WTC11 (cell line): ENCODE results near the gene PIGO. TPM values are rescaled to one million over a fixed set of nuclear protein-coding genes. Genes with fewer than 3 reads are reported as not detected.

Source experiments
- ATAC-seq: fragments of 200-7000 bp; cut with Tn5 transposase; 2 replicates; pipeline ENCODE4 v1.10.0; 2021; ENCODE audit warnings: mild to moderate bottlenecking, moderate library complexity
- CTCF ChIA-PET: fragments of 300-600 bp; sonication (Branson Sonifier 250); formaldehyde crosslinking; loops from one replicate; lab custom pipeline; 2021; ENCODE audit warnings: antibody characterized with exemption; lab: Charles Lee
- POLR2A ChIA-PET: fragments of 350-600 bp; sonication (Branson Sonifier 250); formaldehyde crosslinking; loops from one replicate; lab custom pipeline; 2021; ENCODE audit warnings: antibody characterized with exemption; lab: Charles Lee
- DNase-seq: peaks from one replicate; pipeline ENCODE4 v3.0.0; 2021; ENCODE audit warnings: low spot score
- H3K27ac Mint-ChIP-seq: 2 replicates; pipeline ENCODE4 v1.8.0; 2021; ENCODE audit warnings: mixed read lengths
- H3K27me3 Mint-ChIP-seq: 2 replicates; pipeline ENCODE4 v1.8.0; 2021; ENCODE audit warnings: low read depth, mild to moderate bottlenecking, moderate library complexity, mixed read lengths
- H3K36me3 Mint-ChIP-seq: 2 replicates; pipeline ENCODE4 v1.8.0; 2021; ENCODE audit warnings: mixed read lengths
- H3K4me1 Mint-ChIP-seq: 2 replicates; pipeline ENCODE4 v1.8.0; 2022; ENCODE audit warnings: mixed read lengths
- H3K4me3 Mint-ChIP-seq: 2 replicates; pipeline ENCODE4 v1.8.0; 2021; ENCODE audit warnings: mild to moderate bottlenecking, moderate library complexity, mixed read lengths
- H3K9me3 Mint-ChIP-seq: 2 replicates; pipeline ENCODE4 v1.8.0; 2021; ENCODE audit warnings: mixed read lengths
- ATF1 ChIP-seq: sonication (generic); formaldehyde crosslinking; IDR thresholded peaks from 2 replicates; pipeline ENCODE4 v1.8.1; 2023; ENCODE audit warnings: mild to moderate bottlenecking, moderate library complexity, missing genetic modification reagents
- ERG ChIP-seq: fragments of 250-450 bp; sonication (Bioruptor Pico); IDR thresholded peaks from 2 replicates; pipeline ENCODE4 v1.8.0; 2021; ENCODE audit warnings: mild to moderate bottlenecking
- ESRRA ChIP-seq: sonication (generic); formaldehyde crosslinking; IDR thresholded peaks from 2 replicates; pipeline ENCODE4 v1.8.1; 2022; ENCODE audit warnings: mild to moderate bottlenecking, missing genetic modification reagents, borderline replicate concordance
- ETV6 ChIP-seq: sonication (generic); formaldehyde crosslinking; IDR thresholded peaks from 2 replicates; pipeline ENCODE4 v1.8.1; 2022; ENCODE audit warnings: mild to moderate bottlenecking, missing genetic modification reagents
- FOXJ3 ChIP-seq: sonication (generic); formaldehyde crosslinking; IDR thresholded peaks from 2 replicates; pipeline ENCODE4 v1.9.0; 2021; ENCODE audit warnings: missing genetic modification reagents, mild to moderate bottlenecking, borderline replicate concordance
- IRF1 ChIP-seq: sonication (generic); formaldehyde crosslinking; IDR thresholded peaks from 2 replicates; pipeline ENCODE4 v1.8.0; 2023; ENCODE audit warnings: missing genetic modification reagents
- JUN ChIP-seq: sonication (generic); formaldehyde crosslinking; IDR thresholded peaks from 2 replicates; pipeline ENCODE4 v1.8.0; 2023; ENCODE audit warnings: mild to moderate bottlenecking, missing genetic modification reagents
- MXD4 ChIP-seq: fragments of 250-450 bp; sonication (Bioruptor Pico); IDR thresholded peaks from 2 replicates; pipeline ENCODE4 v1.8.0; 2021; ENCODE audit warnings: mild to moderate bottlenecking, moderate library complexity, borderline replicate concordance
- NFE2L1 ChIP-seq: sonication (generic); formaldehyde crosslinking; IDR thresholded peaks from 2 replicates; pipeline ENCODE4 v1.8.1; 2023; ENCODE audit warnings: missing genetic modification reagents
- NR3C1 ChIP-seq: sonication (generic); formaldehyde crosslinking; conservative IDR thresholded peaks from 2 replicates; pipeline ENCODE4 v1.8.1; 2023; ENCODE audit warnings: low read depth, mild to moderate bottlenecking, missing genetic modification reagents
- SMAD3 ChIP-seq: sonication (generic); formaldehyde crosslinking; IDR thresholded peaks from 2 replicates; pipeline ENCODE4 v1.8.0; 2022; ENCODE audit warnings: missing genetic modification reagents, mild to moderate bottlenecking, borderline replicate concordance
- SOX15 ChIP-seq: fragments of 250-450 bp; sonication (Bioruptor Pico); IDR thresholded peaks from 2 replicates; pipeline ENCODE4 v1.9.0; 2021; ENCODE audit warnings: mild to moderate bottlenecking
- SP1 ChIP-seq: sonication (generic); formaldehyde crosslinking; conservative IDR thresholded peaks from 2 replicates; pipeline ENCODE4 v1.8.1; 2022; ENCODE audit warnings: missing genetic modification reagents
- TEAD4 ChIP-seq: sonication (generic); formaldehyde crosslinking; IDR thresholded peaks from 2 replicates; pipeline ENCODE4 v1.8.0; 2022; ENCODE audit warnings: mild to moderate bottlenecking, missing genetic modification reagents
- ZNF317 ChIP-seq: sonication (generic); formaldehyde crosslinking; IDR thresholded peaks from 2 replicates; pipeline ENCODE4 v1.8.1; 2023; ENCODE audit warnings: low read depth, mild to moderate bottlenecking, moderate library complexity, missing genetic modification reagents, borderline replicate concordance
- ZNF512 ChIP-seq: sonication (generic); formaldehyde crosslinking; IDR thresholded peaks from 2 replicates; pipeline ENCODE4 v1.8.1; 2022; ENCODE audit warnings: missing genetic modification reagents, borderline replicate concordance
- total RNA-seq: library from RNA; stranded (reverse); gene quantifications from 3 replicates; pipeline ENCODE4 v1.2.3, GENCODE V29; 2021
- TF ChIP-seq, protein P1 (sequence below): sonication (generic); formaldehyde crosslinking; IDR thresholded peaks from 2 replicates; pipeline ENCODE4 v1.8.0; 2023; ENCODE audit warnings: missing genetic modification reagents, mild to moderate bottlenecking, borderline replicate concordance
- TF ChIP-seq, protein P2 (sequence below): fragments of 250-450 bp; sonication (Bioruptor Pico); IDR thresholded peaks from 2 replicates; pipeline ENCODE4 v1.9.0; 2021; ENCODE audit warnings: mild to moderate bottlenecking
- TF ChIP-seq, protein P3 (sequence below): fragments of 250-450 bp; sonication (Bioruptor Pico); IDR thresholded peaks from 2 replicates; pipeline ENCODE4 v2.1.2; 2022; ENCODE audit warnings: mild to moderate bottlenecking, moderate library complexity
- TF ChIP-seq, protein P4 (sequence below): sonication (generic); formaldehyde crosslinking; IDR thresholded peaks from 2 replicates; pipeline ENCODE4 v1.8.1; 2023; ENCODE audit warnings: mild to moderate bottlenecking, missing genetic modification reagents, moderate library complexity

The PIGO gene
- total RNA-seq, 1 experiment from 2014 or later, result 23.8 TPM

GRCh38 chr9:35108946-35109575 is 12.7 kb upstream of the PIGO start (continued):
- no peak for TF ChIP-seq MXD4 (CRISPR knock-in tag)
- TF ChIP-seq TEAD4 (CRISPR knock-in tag), result no peak
- TF ChIP-seq IRF1, result no peak
- TF ChIP-seq, protein P1, sequence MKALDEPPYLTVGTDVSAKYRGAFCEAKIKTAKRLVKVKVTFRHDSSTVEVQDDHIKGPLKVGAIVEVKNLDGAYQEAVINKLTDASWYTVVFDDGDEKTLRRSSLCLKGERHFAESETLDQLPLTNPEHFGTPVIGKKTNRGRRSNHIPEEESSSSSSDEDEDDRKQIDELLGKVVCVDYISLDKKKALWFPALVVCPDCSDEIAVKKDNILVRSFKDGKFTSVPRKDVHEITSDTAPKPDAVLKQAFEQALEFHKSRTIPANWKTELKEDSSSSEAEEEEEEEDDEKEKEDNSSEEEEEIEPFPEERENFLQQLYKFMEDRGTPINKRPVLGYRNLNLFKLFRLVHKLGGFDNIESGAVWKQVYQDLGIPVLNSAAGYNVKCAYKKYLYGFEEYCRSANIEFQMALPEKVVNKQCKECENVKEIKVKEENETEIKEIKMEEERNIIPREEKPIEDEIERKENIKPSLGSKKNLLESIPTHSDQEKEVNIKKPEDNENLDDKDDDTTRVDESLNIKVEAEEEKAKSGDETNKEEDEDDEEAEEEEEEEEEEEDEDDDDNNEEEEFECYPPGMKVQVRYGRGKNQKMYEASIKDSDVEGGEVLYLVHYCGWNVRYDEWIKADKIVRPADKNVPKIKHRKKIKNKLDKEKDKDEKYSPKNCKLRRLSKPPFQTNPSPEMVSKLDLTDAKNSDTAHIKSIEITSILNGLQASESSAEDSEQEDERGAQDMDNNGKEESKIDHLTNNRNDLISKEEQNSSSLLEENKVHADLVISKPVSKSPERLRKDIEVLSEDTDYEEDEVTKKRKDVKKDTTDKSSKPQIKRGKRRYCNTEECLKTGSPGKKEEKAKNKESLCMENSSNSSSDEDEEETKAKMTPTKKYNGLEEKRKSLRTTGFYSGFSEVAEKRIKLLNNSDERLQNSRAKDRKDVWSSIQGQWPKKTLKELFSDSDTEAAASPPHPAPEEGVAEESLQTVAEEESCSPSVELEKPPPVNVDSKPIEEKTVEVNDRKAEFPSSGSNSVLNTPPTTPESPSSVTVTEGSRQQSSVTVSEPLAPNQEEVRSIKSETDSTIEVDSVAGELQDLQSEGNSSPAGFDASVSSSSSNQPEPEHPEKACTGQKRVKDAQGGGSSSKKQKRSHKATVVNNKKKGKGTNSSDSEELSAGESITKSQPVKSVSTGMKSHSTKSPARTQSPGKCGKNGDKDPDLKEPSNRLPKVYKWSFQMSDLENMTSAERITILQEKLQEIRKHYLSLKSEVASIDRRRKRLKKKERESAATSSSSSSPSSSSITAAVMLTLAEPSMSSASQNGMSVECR (CRISPR knock-in tag), result no peak
- TF ChIP-seq SMAD3 (CRISPR knock-in tag), result no peak
- no peak for TF ChIP-seq SP1 (CRISPR knock-in tag)

GRCh38 chr9:35108461-35108860 is 12.1 kb upstream of the PIGO start:
- ATAC-seq (no peak), DNase-seq (no peak)
- ChIA-PET POLR2A (no interaction called here), CTCF (no interaction called here)
- no peak for TF ChIP-seq NR3C1 (CRISPR knock-in tag)
- TF ChIP-seq, protein P2, sequence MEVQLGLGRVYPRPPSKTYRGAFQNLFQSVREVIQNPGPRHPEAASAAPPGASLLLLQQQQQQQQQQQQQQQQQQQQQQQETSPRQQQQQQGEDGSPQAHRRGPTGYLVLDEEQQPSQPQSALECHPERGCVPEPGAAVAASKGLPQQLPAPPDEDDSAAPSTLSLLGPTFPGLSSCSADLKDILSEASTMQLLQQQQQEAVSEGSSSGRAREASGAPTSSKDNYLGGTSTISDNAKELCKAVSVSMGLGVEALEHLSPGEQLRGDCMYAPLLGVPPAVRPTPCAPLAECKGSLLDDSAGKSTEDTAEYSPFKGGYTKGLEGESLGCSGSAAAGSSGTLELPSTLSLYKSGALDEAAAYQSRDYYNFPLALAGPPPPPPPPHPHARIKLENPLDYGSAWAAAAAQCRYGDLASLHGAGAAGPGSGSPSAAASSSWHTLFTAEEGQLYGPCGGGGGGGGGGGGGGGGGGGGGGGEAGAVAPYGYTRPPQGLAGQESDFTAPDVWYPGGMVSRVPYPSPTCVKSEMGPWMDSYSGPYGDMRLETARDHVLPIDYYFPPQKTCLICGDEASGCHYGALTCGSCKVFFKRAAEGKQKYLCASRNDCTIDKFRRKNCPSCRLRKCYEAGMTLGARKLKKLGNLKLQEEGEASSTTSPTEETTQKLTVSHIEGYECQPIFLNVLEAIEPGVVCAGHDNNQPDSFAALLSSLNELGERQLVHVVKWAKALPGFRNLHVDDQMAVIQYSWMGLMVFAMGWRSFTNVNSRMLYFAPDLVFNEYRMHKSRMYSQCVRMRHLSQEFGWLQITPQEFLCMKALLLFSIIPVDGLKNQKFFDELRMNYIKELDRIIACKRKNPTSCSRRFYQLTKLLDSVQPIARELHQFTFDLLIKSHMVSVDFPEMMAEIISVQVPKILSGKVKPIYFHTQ (CRISPR knock-in tag), result no peak
- no peak for TF ChIP-seq ZNF512 (CRISPR knock-in tag)
- no peak for TF ChIP-seq ZNF317 (CRISPR knock-in tag)
- TF ChIP-seq FOXJ3, result no peak
- TF ChIP-seq NFE2L1 (CRISPR knock-in tag), result no peak
- TF ChIP-seq, protein P3, sequence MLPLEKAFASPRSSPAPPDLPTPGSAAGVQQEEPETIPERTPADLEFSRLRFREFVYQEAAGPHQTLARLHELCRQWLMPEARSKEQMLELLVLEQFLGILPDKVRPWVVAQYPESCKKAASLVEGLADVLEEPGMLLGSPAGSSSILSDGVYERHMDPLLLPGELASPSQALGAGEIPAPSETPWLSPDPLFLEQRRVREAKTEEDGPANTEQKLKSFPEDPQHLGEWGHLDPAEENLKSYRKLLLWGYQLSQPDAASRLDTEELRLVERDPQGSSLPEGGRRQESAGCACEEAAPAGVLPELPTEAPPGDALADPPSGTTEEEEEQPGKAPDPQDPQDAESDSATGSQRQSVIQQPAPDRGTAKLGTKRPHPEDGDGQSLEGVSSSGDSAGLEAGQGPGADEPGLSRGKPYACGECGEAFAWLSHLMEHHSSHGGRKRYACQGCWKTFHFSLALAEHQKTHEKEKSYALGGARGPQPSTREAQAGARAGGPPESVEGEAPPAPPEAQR (CRISPR knock-in tag), result no peak
- TF ChIP-seq, protein P4, sequence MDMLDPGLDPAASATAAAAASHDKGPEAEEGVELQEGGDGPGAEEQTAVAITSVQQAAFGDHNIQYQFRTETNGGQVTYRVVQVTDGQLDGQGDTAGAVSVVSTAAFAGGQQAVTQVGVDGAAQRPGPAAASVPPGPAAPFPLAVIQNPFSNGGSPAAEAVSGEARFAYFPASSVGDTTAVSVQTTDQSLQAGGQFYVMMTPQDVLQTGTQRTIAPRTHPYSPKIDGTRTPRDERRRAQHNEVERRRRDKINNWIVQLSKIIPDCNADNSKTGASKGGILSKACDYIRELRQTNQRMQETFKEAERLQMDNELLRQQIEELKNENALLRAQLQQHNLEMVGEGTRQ (CRISPR knock-in tag), result no peak
- no peak for TF ChIP-seq ESRRA
- TF ChIP-seq ERG (CRISPR knock-in tag), result no peak
- no peak for TF ChIP-seq JUN (CRISPR knock-in tag)
- TF ChIP-seq SOX15, result no peak
- TF ChIP-seq ATF1 (CRISPR knock-in tag), result no peak
- no peak for TF ChIP-seq ETV6 (CRISPR knock-in tag)
- H3K27me3 Mint-ChIP-seq, result no peaks in the 10 kb centered on the region
- H3K9me3 Mint-ChIP-seq, result no peaks in the 10 kb centered on the region
- H3K4me3 Mint-ChIP-seq, result no peak overlapping the region
- peaks cover 21% of the 10 kb centered on the region for H3K4me1 Mint-ChIP-seq
- no peaks in the 10 kb centered on the region; the same call in 1 of the 2 replicates for H3K36me3 Mint-ChIP-seq
- no peak overlapping the region for H3K27ac Mint-ChIP-seq
